ENCODE results near the gene GSTM4. TPM values are rescaled to one million over a fixed set of nuclear protein-coding genes. Genes with fewer than 3 reads are reported as not detected.

The GSTM4 gene
- total and polyA plus RNA-seq, 2 of the 8 experiments (the other 6 are each of a cell fraction or from before 2014, with no cell fraction given), result 11.3 to 31.4 TPM

- no peaks in the 10 kb centered on the region for H3K79me1 ChIP-seq (ENCODE audit: low read depth, low read length)
- H2BK120ac ChIP-seq (replicated peaks; ENCODE audit: low read depth, low read length), result no peak overlapping the region
- ChIA-PET CTCF (ENCODE audit: partially characterized antibody) (interaction anchor here (1.0 to 10.7 kb wide), 14 partner anchors 12 to 346 kb away, joined by 3 to 293 read pairs (median 7); partner anchors contain the start of genes GNAI3 and GSTM4), POLR2A (ENCODE audit: partially characterized antibody) (interaction anchor here (0.8 to 4.5 kb wide), 3 partner anchors 28 to 91 kb away, joined by 3 to 18 read pairs (median 4); partner anchors contain the start of gene GSTM1)
- H3K27me3 ChIP-seq (replicated peaks in 1 of 4; ENCODE audit: control insufficient read depth in 3 of 4, extremely low read depth in 1 of 4, insufficient read depth in 3 of 4, low read length in 3 of 4), result no peaks in the 10 kb centered on the region; a peak in 1 of 7 replicates
- H3K18ac ChIP-seq (ENCODE audit: extremely low read depth, low read length), result no peak overlapping the region
- H2AFZ ChIP-seq (ENCODE audit: low read length), result no peak overlapping the region
- H3K36me3 ChIP-seq (ENCODE audit: control insufficient read depth in 2 of 4, insufficient read depth in 4 of 4, low read length in 3 of 4), result no peaks in the 10 kb centered on the region
- H2AK5ac ChIP-seq (ENCODE audit: low read depth, low read length), result no peak overlapping the region
- H2BK15ac ChIP-seq (ENCODE audit: low read length), result no peak overlapping the region
- H3K56ac ChIP-seq (replicated peaks; ENCODE audit: insufficient read length, low read depth, low read length), result no peak overlapping the region
- H2BK12ac ChIP-seq (ENCODE audit: low read depth, low read length), result no peak overlapping the region
- no peak overlapping the region for H3K27ac ChIP-seq (ENCODE audit: low read depth, low read length)
- H3K79me2 ChIP-seq (ENCODE audit: control insufficient read depth in 1 of 2, insufficient read depth in 2 of 2, low read length in 2 of 2), result no peaks in the 10 kb centered on the region
- H4K8ac ChIP-seq (ENCODE audit: extremely low read depth, insufficient read depth, low read length), result no peak overlapping the region
- 92% methylated on average over 7 of the region's 7 CpGs; no CpG with 5 or more reads in 1 of the 2 experiments for WGBS, 2 experiments (ENCODE audit: extremely low coverage in 1 of 2, insufficient coverage in 1 of 2, insufficient read length in 1 of 2, insufficient replicate concordance in 2 of 2, low coverage in 1 of 2, low lambda C conversion rate in 2 of 2, missing lambda C conversion rate in 1 of 2)
- H3K23ac ChIP-seq (ENCODE audit: insufficient read length), result no peak overlapping the region
- H3K4me2 ChIP-seq (ENCODE audit: insufficient read depth in 1 of 2, low read depth in 2 of 2, low read length in 2 of 2), result no peak overlapping the region
- FAIRE-seq, result no peak
- no peak overlapping the region for H3K4ac ChIP-seq (replicated peaks; ENCODE audit: insufficient read length, low read depth, low read length)
- no peaks in the 10 kb centered on the region for H3K23me2 ChIP-seq (ENCODE audit: low read depth, low read length)
- no peak overlapping the region for H4K5ac ChIP-seq (ENCODE audit: insufficient read length, low read depth, low read length)
- no peak overlapping the region for H2BK5ac ChIP-seq (ENCODE audit: low read depth, low read length)
- H3K4me1 ChIP-seq (replicated peaks in 1 of 4; ENCODE audit: control insufficient read depth in 3 of 4, insufficient read depth in 4 of 4, low read length in 3 of 4), result peaks cover 5 to 8% (median 6%) of the 10 kb centered on the region in 4 experiments; a peak in 6 of 7 replicates
- DNase-seq (ENCODE audit: low read depth in 1 of 2, low spot score in 2 of 2), result peak in 1 of 2 experiments; percentile 30
- no peaks in the 10 kb centered on the region for H3K9me3 ChIP-seq (ENCODE audit: insufficient read depth in 2 of 2, low read depth in 1 of 2, low read length in 1 of 2)
- H3K4me3 ChIP-seq (ENCODE audit: extremely low read depth in 1 of 4, insufficient read depth in 2 of 4, low read depth in 3 of 4, low read length in 4 of 4), result no peak overlapping the region
- peaks cover 0 to 2% of the 10 kb centered on the region in 2 experiments for H4K20me1 ChIP-seq (replicated peaks in 1 of 2; ENCODE audit: control insufficient read depth in 1 of 2, insufficient read depth in 2 of 2, low read length in 2 of 2)
- no peak overlapping the region for H2BK20ac ChIP-seq (ENCODE audit: low read length)
- H3K9ac ChIP-seq (replicated peaks in 1 of 4; ENCODE audit: extremely low read depth in 1 of 4, low read depth in 3 of 4, low read length in 3 of 4), result no peak overlapping the region
- no peak overlapping the region for H3K14ac ChIP-seq (ENCODE audit: insufficient read length)
- no peak overlapping the region for H4K91ac ChIP-seq (replicated peaks; ENCODE audit: insufficient read length, low read length)
- TF ChIP-seq MAX (IDR thresholded peaks at IDR 0.05), result no peak
- no peak for TF ChIP-seq CHD1 (IDR thresholded peaks at IDR 0.05; ENCODE audit: low read depth, low read length)
- TF ChIP-seq, protein P1, sequence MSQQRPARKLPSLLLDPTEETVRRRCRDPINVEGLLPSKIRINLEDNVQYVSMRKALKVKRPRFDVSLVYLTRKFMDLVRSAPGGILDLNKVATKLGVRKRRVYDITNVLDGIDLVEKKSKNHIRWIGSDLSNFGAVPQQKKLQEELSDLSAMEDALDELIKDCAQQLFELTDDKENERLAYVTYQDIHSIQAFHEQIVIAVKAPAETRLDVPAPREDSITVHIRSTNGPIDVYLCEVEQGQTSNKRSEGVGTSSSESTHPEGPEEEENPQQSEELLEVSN (IDR thresholded peaks at IDR 0.05), result no peak
Measured at GRCh38 chr1:109637446-109637845, 18.5 kb upstream of the GSTM4 start.
